ENCODE data around the gene SYTL3. TPM values are rescaled to one million over a fixed set of nuclear protein-coding genes. Genes with fewer than 3 reads are reported as not detected.
A peak's percentile ranks its signal among the peaks of the same experiment; 100 is the strongest.
"Not testable (repeated sequence)": the region's sequence is repeated elsewhere in the genome, so short reads cannot be mapped to it uniquely, and the experiment has no call there.

The SYTL3 gene
- total and polyA plus RNA-seq, 2 donors, result 4.9 to 6.3 TPM

- no peak overlapping the region for H3K27ac ChIP-seq (ENCODE audit: low read depth)
Observed at GRCh38 chr6:158611541-158612370, 38.1 kb upstream of the SYTL3 start.

GRCh38 chr6:158614606-158615005 lies 35.2 kb upstream of the SYTL3 start:
- 96% methylated on average over 3 of the region's 3 CpGs for WGBS
- not testable (repeated sequence) for H3K4me1 ChIP-seq (ENCODE audit: insufficient read depth); H3K36me3 ChIP-seq (ENCODE audit: insufficient read depth); H3K4me3 ChIP-seq (ENCODE audit: low read depth, low read length); H3K27ac ChIP-seq (ENCODE audit: low read depth); DNase-seq (ENCODE audit: extremely low spot score)

More at GRCh38 chr6:158611541-158612370, 38.1 kb upstream of the SYTL3 start:
- H3K4me3 ChIP-seq (ENCODE audit: low read depth, low read length), result no peak overlapping the region
- H3K36me3 ChIP-seq (ENCODE audit: insufficient read depth), result no peaks in the 10 kb centered on the region
- WGBS, result 70% methylated on average over 14 of the region's 14 CpGs
- no peaks in the 10 kb centered on the region for H3K4me1 ChIP-seq (ENCODE audit: insufficient read depth)
- DNase-seq (ENCODE audit: extremely low spot score), result no peak

- not testable (repeated sequence) for H3K27ac ChIP-seq (ENCODE audit: low read depth); DNase-seq (ENCODE audit: extremely low spot score); H3K36me3 ChIP-seq (ENCODE audit: insufficient read depth); H3K4me3 ChIP-seq (ENCODE audit: low read depth, low read length); H3K4me1 ChIP-seq (ENCODE audit: insufficient read depth)
- WGBS, result 96% methylated on average over 3 of the region's 3 CpGs
Observed at GRCh38 chr6:158618289-158618688, 31.6 kb upstream of the SYTL3 start.

GRCh38 chr6:158619922-158620801 lies 29.7 kb upstream of the SYTL3 start:
- Histone ChIP-seq H3K36me3 (ENCODE audit: insufficient read depth) (peaks cover 2% of the 10 kb centered on the region), H3K4me1 (ENCODE audit: insufficient read depth) (no peaks in the 10 kb centered on the region), H3K4me3 (ENCODE audit: low read depth, low read length) (no peak overlapping the region), H3K27ac (ENCODE audit: low read depth) (no peak overlapping the region)
- no peak for DNase-seq (ENCODE audit: extremely low spot score)
- 86% methylated on average over 17 of the region's 17 CpGs for WGBS

GRCh38 chr6:158620963-158621693 lies 28.7 kb upstream of the SYTL3 start:
- Histone ChIP-seq H3K36me3 (ENCODE audit: insufficient read depth) (peaks cover 2% of the 10 kb centered on the region), H3K4me3 (ENCODE audit: low read depth, low read length) (no peak overlapping the region), H3K4me1 (ENCODE audit: insufficient read depth) (no peaks in the 10 kb centered on the region), H3K27ac (ENCODE audit: low read depth) (no peak overlapping the region)
- WGBS, result 84% methylated on average over 13 of the region's 13 CpGs
- DNase-seq (ENCODE audit: extremely low spot score), result no peak

GRCh38 chr6:158621694-158622544 lies 27.9 kb upstream of the SYTL3 start:
- Histone ChIP-seq H3K36me3 (ENCODE audit: insufficient read depth) (peaks cover 2% of the 10 kb centered on the region), H3K4me1 (ENCODE audit: insufficient read depth) (no peaks in the 10 kb centered on the region), H3K4me3 (ENCODE audit: low read depth, low read length) (no peak overlapping the region), H3K27ac (ENCODE audit: low read depth) (no peak overlapping the region)
- WGBS, result 94% methylated on average over 25 of the region's 25 CpGs
- DNase-seq (ENCODE audit: extremely low spot score), result no peak

GRCh38 chr6:158622545-158623190 lies 27.2 kb upstream of the SYTL3 start:
- no peak for DNase-seq (ENCODE audit: extremely low spot score)
- Histone ChIP-seq H3K4me1 (ENCODE audit: insufficient read depth) (no peaks in the 10 kb centered on the region), H3K27ac (ENCODE audit: low read depth) (no peak overlapping the region), H3K4me3 (ENCODE audit: low read depth, low read length) (no peak overlapping the region), H3K36me3 (ENCODE audit: insufficient read depth) (peaks cover 2% of the 10 kb centered on the region)
- 88% methylated on average over 10 of the region's 10 CpGs for WGBS

- Histone ChIP-seq H3K36me3 (ENCODE audit: insufficient read depth) (peaks cover 2% of the 10 kb centered on the region), H3K27ac (ENCODE audit: low read depth) (no peak overlapping the region), H3K4me1 (ENCODE audit: insufficient read depth) (no peaks in the 10 kb centered on the region), H3K4me3 (ENCODE audit: low read depth, low read length) (no peak overlapping the region)
- 91% methylated on average over 25 of the region's 25 CpGs for WGBS
- no peak for DNase-seq (ENCODE audit: extremely low spot score)
Observed at GRCh38 chr6:158624684-158625682, 24.9 kb upstream of the SYTL3 start.

GRCh38 chr6:158625881-158626305 lies 24.0 kb upstream of the SYTL3 start:
- Histone ChIP-seq H3K36me3 (ENCODE audit: insufficient read depth) (peaks cover 2% of the 10 kb centered on the region), H3K27ac (ENCODE audit: low read depth) (no peak overlapping the region), H3K4me1 (ENCODE audit: insufficient read depth) (no peaks in the 10 kb centered on the region), H3K4me3 (ENCODE audit: low read depth, low read length) (no peak overlapping the region)
- 89% methylated on average over 15 of the region's 15 CpGs for WGBS
- no peak for DNase-seq (ENCODE audit: extremely low spot score)

- Histone ChIP-seq H3K4me1 (ENCODE audit: insufficient read depth) (no peaks in the 10 kb centered on the region), H3K27ac (ENCODE audit: low read depth) (peak overlapping the region; percentile 60), H3K36me3 (ENCODE audit: insufficient read depth) (peaks cover 2% of the 10 kb centered on the region), H3K4me3 (ENCODE audit: low read depth, low read length) (no peak overlapping the region)
- 83% methylated on average over 6 of the region's 6 CpGs for WGBS
- DNase-seq (ENCODE audit: extremely low spot score), result no peak
Observed at GRCh38 chr6:158626360-158627167, 23.3 kb upstream of the SYTL3 start.

Data from urinary bladder (tissue), 4 donors.